ENCODE data around the gene PBRM1.
A peak's percentile ranks its signal among the peaks of the same experiment; 100 is the strongest.

PBRM1 gene

GRCh38 chr3:52670621-52671521 is 14.8 kb downstream of the PBRM1 start:
- DNase-seq (ENCODE audit: low read depth), result peak; percentile 46

- DNase-seq (ENCODE audit: low read depth), result no peak
Measured at GRCh38 chr3:52663098-52663497, 22.6 kb downstream of the PBRM1 start.

GRCh38 chr3:52660046-52660445 is 25.7 kb downstream of the PBRM1 start:
- no peak for DNase-seq (ENCODE audit: low read depth)

GRCh38 chr3:52655895-52656294 is 29.8 kb downstream of the PBRM1 start:
- DNase-seq (ENCODE audit: low read depth), result no peak

- DNase-seq (ENCODE audit: low read depth), result no peak
Measured at GRCh38 chr3:52651592-52651991, 34.1 kb downstream of the PBRM1 start.

- no peak for DNase-seq (ENCODE audit: low read depth)
Measured at GRCh38 chr3:52650439-52650838, 35.3 kb downstream of the PBRM1 start.

GRCh38 chr3:52649461-52650210 is 36.1 kb downstream of the PBRM1 start:
- DNase-seq (ENCODE audit: low read depth), result no peak

- DNase-seq (ENCODE audit: low read depth), result no peak
Measured at GRCh38 chr3:52645549-52645948, 40.2 kb downstream of the PBRM1 start.

GRCh38 chr3:52636673-52637072 is 49.0 kb downstream of the PBRM1 start:
- DNase-seq (ENCODE audit: low read depth), result no peak

- DNase-seq (ENCODE audit: low read depth), result no peak
Measured at GRCh38 chr3:52633786-52634185, 51.9 kb downstream of the PBRM1 start.

- no peak for DNase-seq (ENCODE audit: low read depth)
Measured at GRCh38 chr3:52625041-52625440, 60.7 kb downstream of the PBRM1 start.

- no peak for DNase-seq (ENCODE audit: low read depth)
Measured at GRCh38 chr3:52623234-52623792, 62.4 kb downstream of the PBRM1 start.

GRCh38 chr3:52620580-52620979 is 65.1 kb downstream of the PBRM1 start:
- DNase-seq (ENCODE audit: low read depth), result no peak

GRCh38 chr3:52615166-52615565 is 70.5 kb downstream of the PBRM1 start:
- no peak for DNase-seq (ENCODE audit: low read depth)

GRCh38 chr3:52614689-52615088 is 71.0 kb downstream of the PBRM1 start:
- DNase-seq (ENCODE audit: low read depth), result no peak

GRCh38 chr3:52609316-52609815 is 76.3 kb downstream of the PBRM1 start:
- DNase-seq (ENCODE audit: low read depth), result no peak

- DNase-seq (ENCODE audit: low read depth), result no peak
Measured at GRCh38 chr3:52608337-52608736, 77.4 kb downstream of the PBRM1 start.

GRCh38 chr3:52606373-52607085 is 79.2 kb downstream of the PBRM1 start:
- DNase-seq (ENCODE audit: low read depth), result no peak

- no peak for DNase-seq (ENCODE audit: low read depth)
Measured at GRCh38 chr3:52600258-52600657, 85.5 kb downstream of the PBRM1 start.

GRCh38 chr3:52596658-52597265 is 89.0 kb downstream of the PBRM1 start:
- DNase-seq (ENCODE audit: low read depth), result no peak

GRCh38 chr3:52593103-52593502 is 92.6 kb downstream of the PBRM1 start:
- DNase-seq (ENCODE audit: low read depth), result no peak

All from activated T-cell treated with anti-CD3 and anti-CD28 coated beads for 24 hours (primary cell).